Motor neuron (in vitro differentiated cells): Measurements from ENCODE around the gene CALHM6. TPM values are rescaled to one million over a fixed set of nuclear protein-coding genes. Genes with fewer than 3 reads are reported as not detected.

Experiments
- ATAC-seq, 8 experiments: fragments of 200-7000 bp; cut with Tn5 transposase; replicated peaks in 6 of 8; 2 replicates each; pipeline ENCODE4 v1.8.0; 2021; ENCODE audit warnings: mild to moderate bottlenecking in 8 of 8, moderate library complexity in 8 of 8
- H3K27ac ChIP-seq, 2 donors: fragments of 250-450 bp; sonication (Bioruptor Pico); 2 replicates each; pipeline ENCODE4 v1.9.0; 2021; ENCODE audit warnings: antibody characterized with exemption in 2 of 2, mild to moderate bottlenecking in 2 of 2, moderate library complexity in 1 of 2
- H3K4me1 ChIP-seq, 2 donors: fragments of 250-450 bp; sonication (Bioruptor Pico); replicated peaks in 1 of 2; 2 replicates each; pipeline ENCODE4 v1.6.1; 2021; ENCODE audit warnings: antibody characterized with exemption in 2 of 2, mild to moderate bottlenecking in 2 of 2, moderate library complexity in 1 of 2
- H3K4me3 ChIP-seq, 5 donors: fragments of 250-450 bp; sonication (Bioruptor Pico); 2 replicates each; pipeline ENCODE4 v1.9.0; 2021; ENCODE audit warnings: antibody characterized with exemption in 5 of 5, mild to moderate bottlenecking in 5 of 5, moderate library complexity in 4 of 5
- WGBS, 10 experiments: fragments of 450-650 bp; shearing (Covaris generic); methylation state at CpG; one replicate each; pipeline ENCODE4 v1.0.0; 2022; 5-methylcytosine and 5-hydroxymethylcytosine counted together
- in situ Hi-C, 9 experiments: fragments of 400-800 bp; cut with MboI; loops; one replicate each; pipeline ENCODE4 v1.15.0; 2021; ENCODE audit warnings: low sequenced_read_pairs in 9 of 9, low pct_unique_long_range_greater_than_20kb in 2 of 9; ENCODE audit not compliant: unreplicated experiment in 9 of 9
- total RNA-seq, 8 experiments: library from RNA; unstranded; fragments of 300-600 nt; gene quantifications; 2 replicates each; pipeline versions ENCODE4 v1.2.3 to v1.2.4, GENCODE V29; 2022

Gene CALHM6
- total RNA-seq, 8 experiments from 2014 or later, result 0.43 to 3.4 (median 1.4) TPM; not detected in 1

DNA sequence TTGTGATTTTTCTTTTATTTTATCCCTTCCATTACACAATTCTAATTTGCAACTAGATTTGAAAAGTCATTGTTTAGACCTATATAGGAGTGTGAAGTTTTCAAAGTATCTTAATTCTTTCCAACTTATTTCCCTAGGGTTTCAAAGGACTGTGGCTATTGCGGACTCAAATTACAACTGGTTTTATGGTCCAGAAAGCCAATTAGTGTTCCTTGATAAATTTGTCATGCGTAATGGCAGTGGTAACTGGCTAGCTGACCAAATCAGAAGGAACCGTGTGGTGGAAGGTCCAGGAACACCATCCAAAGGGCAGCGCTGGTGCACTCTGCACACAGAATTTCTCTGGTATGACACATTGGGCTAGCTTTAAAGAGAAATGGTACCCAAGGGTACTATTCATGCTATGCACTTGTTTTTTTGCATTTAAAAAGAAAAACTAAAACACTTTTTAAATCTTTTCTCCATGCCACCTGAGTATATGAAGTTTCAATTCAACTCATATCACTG lies 27.9 kb upstream of the CALHM6 start:
- in situ Hi-C loops, result loop anchor here in 1 of 9 experiments (25.0 kb wide), 1 partner anchor 146 kb away; the partner anchor contains the start of gene TSPYL1
- Histone ChIP-seq H3K27ac (no peak overlapping the region), H3K4me1 (no peaks in the 10 kb centered on the region), H3K4me3 (no peak overlapping the region)
- 83 to 100% (median 97%) methylated on average over 1 to 4 of the region's 4 CpGs; no CpG with 5 or more reads in 2 of the 10 experiments for WGBS, 10 experiments
- no peak for ATAC-seq

- 73 to 100% (median 97%) methylated on average over 1 of the region's 1 CpG; no CpG with 5 or more reads in 2 of the 10 experiments for WGBS, 10 experiments
- no peak overlapping the region for H3K27ac ChIP-seq
- H3K4me1 ChIP-seq, result peaks cover 4% of the 10 kb centered on the region in 2 donors
- no peak for ATAC-seq
- no peak overlapping the region for H3K4me3 ChIP-seq
- in situ Hi-C loops, result loop anchor here in 1 of 9 experiments (25.0 kb wide), 1 partner anchor 147 kb away; the partner anchor contains the start of gene TSPYL1
Observed at GRCh38 chr6:116434056-116434725, 27.0 kb upstream of the CALHM6 start.

DNA sequence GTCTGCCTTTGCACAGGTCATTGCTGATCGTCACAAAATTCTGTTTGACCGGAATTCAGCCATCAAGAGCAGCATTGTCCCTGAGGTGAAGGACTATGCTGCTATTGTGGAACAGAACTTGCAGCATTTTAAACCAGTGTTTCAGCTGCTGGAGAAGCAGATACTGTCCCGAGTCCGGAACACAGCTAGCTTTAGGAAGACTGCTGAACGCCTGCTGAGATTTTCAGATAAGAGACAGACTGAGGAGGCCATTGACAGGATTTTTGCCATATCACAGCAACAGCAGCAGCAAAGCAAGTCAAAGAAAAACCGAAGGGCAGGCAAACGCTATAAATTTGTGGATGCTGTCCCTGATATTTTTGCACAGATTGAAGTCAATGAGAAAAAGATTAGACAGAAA lies 24.6 kb upstream of the CALHM6 start:
- H3K27ac ChIP-seq, result no peak overlapping the region
- no peak for ATAC-seq
- WGBS, 10 experiments, result 91 to 100% (median 96%) methylated on average over 2 to 6 of the region's 7 CpGs; no CpG with 5 or more reads in 3 of the 10 experiments
- H3K4me3 ChIP-seq, result no peak overlapping the region
- peaks cover 4 to 6% of the 10 kb centered on the region in 2 donors for H3K4me1 ChIP-seq
- in situ Hi-C loops, result loop anchor here in 1 of 9 experiments (25.0 kb wide), 1 partner anchor 149 kb away; the partner anchor contains the start of gene TSPYL1

GRCh38 chr6:116437656-116438055 lies 23.5 kb upstream of the CALHM6 start:
- in situ Hi-C loops, result loop anchor here in 1 of 9 experiments (25.0 kb wide), 1 partner anchor 150 kb away; the partner anchor contains the start of gene TSPYL1
- H3K4me3 ChIP-seq, result no peak overlapping the region
- peaks cover 4 to 6% of the 10 kb centered on the region in 2 donors for H3K4me1 ChIP-seq
- H3K27ac ChIP-seq, result no peak overlapping the region
- ATAC-seq, result no peak

DNA sequence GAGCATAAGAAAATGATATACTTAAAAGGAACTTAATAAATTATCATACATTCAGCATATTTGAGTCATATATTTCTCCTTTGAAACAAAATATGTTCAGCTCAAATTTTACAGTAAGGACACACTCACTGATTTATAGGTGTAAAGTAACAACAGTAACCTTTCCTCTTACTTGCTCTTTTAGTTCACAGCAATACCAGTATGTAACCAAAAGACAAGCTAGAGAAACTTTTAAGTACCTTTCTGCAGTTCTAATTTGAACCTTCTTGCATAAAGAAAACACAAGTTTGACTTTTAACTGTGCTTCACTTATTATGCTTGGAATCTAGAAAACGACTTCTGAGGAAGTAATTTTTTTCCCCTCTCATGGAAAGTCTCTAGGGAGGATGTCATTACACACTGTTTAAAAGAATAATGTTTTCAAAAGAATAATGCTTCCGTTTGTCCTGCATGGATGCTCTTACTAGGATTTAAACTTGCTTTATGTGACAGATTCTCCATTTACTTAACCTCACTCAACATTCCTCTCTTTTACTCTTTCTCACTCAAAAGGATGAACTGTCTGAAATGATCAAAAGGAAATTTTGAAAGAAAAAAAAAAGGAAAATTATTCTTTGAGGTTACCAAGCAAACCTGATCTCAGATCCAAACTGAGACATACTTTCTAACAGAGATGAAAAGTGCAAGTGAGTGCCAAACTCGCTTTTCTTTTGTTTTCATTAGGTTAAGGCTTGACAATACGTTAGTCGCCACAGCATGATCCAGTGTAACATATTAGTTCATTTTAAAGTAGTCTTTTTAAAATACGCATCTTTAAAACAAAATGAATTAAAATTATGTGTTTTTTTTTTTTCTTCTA lies 22.4 kb upstream of the CALHM6 start:
- Histone ChIP-seq H3K4me3 (no peak overlapping the region), H3K4me1 (peaks cover 4 to 6% of the 10 kb centered on the region in 2 donors), H3K27ac (no peak overlapping the region)
- in situ Hi-C loops, result loop anchor here in 1 of 9 experiments (25.0 kb wide), 1 partner anchor 152 kb away; the partner anchor contains the start of gene TSPYL1
- peak in 2 of 8 experiments; percentile 27 to 69 for ATAC-seq
- 0 to 86% (median 40%) methylated on average over 2 to 6 of the region's 6 CpGs for WGBS, 10 experiments

DNA sequence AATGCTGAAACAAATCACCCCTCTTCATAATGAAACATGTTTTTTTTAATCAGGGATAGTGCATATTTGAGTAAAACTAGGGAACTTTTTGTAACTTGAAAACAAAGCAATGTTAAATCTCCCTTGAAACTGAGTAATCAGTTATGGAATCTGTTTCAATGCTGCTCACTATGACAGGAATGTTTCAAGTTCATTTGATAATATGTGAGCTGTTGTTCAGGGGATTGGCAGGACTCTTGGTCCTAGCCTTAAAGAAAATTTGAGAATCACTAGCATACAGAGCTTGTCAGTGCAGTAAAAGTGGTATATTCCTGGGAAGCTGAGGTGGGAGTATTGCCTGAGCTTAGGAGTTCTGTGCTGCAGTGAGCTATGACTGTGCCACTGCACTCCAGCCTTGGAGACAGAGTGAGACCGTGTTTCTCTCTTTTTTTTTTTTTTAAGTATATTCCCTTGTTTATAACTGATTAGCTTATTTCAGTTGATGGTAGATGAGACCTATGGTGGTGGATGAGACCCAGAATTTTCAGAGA lies 21.6 kb upstream of the CALHM6 start:
- 29 to 100% (median 51%) methylated on average over 1 of the region's 1 CpG; no CpG with 5 or more reads in 4 of the 10 experiments for WGBS, 10 experiments
- ATAC-seq, result peak in 1 of 8 experiments; percentile 53

GRCh38 chr6:116443105-116443504 lies 18.1 kb upstream of the CALHM6 start:
- in situ Hi-C loops, result loop anchor here in 1 of 9 experiments (25.0 kb wide), 1 partner anchor 156 kb away; the partner anchor contains the start of gene TSPYL1
- Histone ChIP-seq H3K4me3 (no peak overlapping the region), H3K4me1 (peaks cover 6 to 7% of the 10 kb centered on the region in 2 donors), H3K27ac (no peak overlapping the region)
- no peak for ATAC-seq
- 83 to 100% (median 90%) methylated on average over 1 to 2 of the region's 2 CpGs; no CpG with 5 or more reads in 1 of the 10 experiments for WGBS, 10 experiments

More for the DNA sequence above, 21.6 kb upstream of the CALHM6 start:
- in situ Hi-C loops, result loop anchor here in 1 of 9 experiments (25.0 kb wide), 1 partner anchor 152 kb away; the partner anchor contains the start of gene TSPYL1
- peaks cover 4 to 6% of the 10 kb centered on the region in 2 donors for H3K4me1 ChIP-seq
- no peak overlapping the region for H3K27ac ChIP-seq
- no peak overlapping the region for H3K4me3 ChIP-seq

- H3K27ac ChIP-seq, result no peak overlapping the region
- H3K4me1 ChIP-seq, result peaks cover 2 to 3% of the 10 kb centered on the region in 2 donors
- H3K4me3 ChIP-seq, result no peak overlapping the region
- peak in 3 of 8 experiments; percentile 61 to 76 (median 71) for ATAC-seq
- in situ Hi-C loops, result loop anchor here in 1 of 9 experiments (25.0 kb wide), 1 partner anchor 157 kb away; the partner anchor contains the start of gene TSPYL1
- WGBS, 10 experiments, result 4 to 68% (median 32%) methylated on average over 2 to 3 of the region's 3 CpGs
Observed at GRCh38 chr6:116444092-116444491, 17.1 kb upstream of the CALHM6 start.

DNA sequence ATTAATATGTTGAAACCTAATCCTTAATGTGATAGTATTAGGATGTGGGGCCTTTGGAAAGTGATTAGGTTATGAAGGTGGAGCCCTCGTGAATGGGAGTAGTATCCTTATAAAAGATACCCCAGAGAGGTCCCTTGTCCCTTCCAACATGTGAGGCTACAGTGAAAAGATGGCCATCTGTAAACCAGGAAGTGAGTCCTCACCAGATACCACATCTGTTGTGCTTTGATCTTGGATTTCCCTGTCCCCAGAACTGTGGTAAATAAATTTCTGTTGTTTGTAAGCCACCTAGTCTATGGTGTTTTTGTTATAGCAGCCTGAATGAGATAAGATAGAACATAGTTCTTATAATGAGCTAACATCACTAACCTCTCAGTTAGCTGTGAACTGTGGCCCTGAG lies 16.6 kb upstream of the CALHM6 start:
- ATAC-seq, result no peak
- in situ Hi-C loops, result loop anchor here in 1 of 9 experiments (25.0 kb wide), 1 partner anchor 157 kb away; the partner anchor contains the start of gene TSPYL1
- H3K4me3 ChIP-seq, result no peak overlapping the region
- 40 to 100% (median 89%) methylated on average over 1 of the region's 1 CpG; no CpG with 5 or more reads in 3 of the 10 experiments for WGBS, 10 experiments
- H3K27ac ChIP-seq, result no peak overlapping the region
- peaks cover 2 to 3% of the 10 kb centered on the region in 2 donors for H3K4me1 ChIP-seq

DNA sequence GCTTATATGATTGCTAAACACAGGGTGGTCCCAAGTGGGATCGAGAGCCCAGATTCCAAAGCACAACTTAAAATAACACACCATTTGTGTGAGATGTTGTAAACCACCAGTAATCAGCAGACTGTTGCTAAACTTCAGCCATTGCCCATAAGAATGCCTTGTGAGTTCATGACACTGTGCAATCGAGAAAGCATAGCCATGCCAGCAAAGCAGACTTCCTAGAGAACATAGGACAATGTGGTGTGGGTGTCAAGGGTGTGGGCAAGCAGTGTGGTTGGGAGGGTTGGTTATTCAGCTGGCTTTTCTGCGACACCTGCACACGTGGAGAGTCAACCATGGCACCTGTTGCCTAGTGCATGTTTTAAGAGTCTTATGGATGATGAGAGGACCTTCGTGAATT lies 16.1 kb upstream of the CALHM6 start:
- Histone ChIP-seq H3K4me1 (peaks cover 0 to 3% of the 10 kb centered on the region in 2 donors), H3K27ac (no peak overlapping the region), H3K4me3 (no peak overlapping the region)
- no peak for ATAC-seq
- 0 to 100% (median 88%) methylated on average over 1 to 4 of the region's 5 CpGs; no CpG with 5 or more reads in 1 of the 10 experiments for WGBS, 10 experiments
- in situ Hi-C loops, result loop anchor here in 1 of 9 experiments (25.0 kb wide), 1 partner anchor 158 kb away; the partner anchor contains the start of gene TSPYL1

DNA sequence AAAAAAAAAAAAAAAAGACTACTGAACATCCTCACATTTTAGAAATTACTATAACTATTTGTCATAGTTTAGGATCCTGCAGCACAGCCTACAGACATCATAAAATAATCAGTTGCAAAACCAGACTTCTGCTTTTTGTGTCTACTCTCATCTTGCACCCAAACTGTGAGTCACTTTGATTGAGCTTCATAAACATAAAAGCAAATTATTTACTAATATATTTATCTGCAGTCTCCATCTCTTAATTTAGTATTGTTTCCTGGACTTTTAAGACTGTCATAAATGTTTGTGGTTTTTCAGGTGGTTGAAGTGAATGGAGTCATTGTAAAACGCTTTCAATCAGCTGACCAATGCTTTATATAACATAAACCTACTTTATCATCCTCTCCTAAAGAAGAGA lies 14.8 kb upstream of the CALHM6 start:
- no peak for ATAC-seq
- H3K27ac ChIP-seq, result no peak overlapping the region
- no peak overlapping the region for H3K4me3 ChIP-seq
- WGBS, 10 experiments, result 0 to 100% (median 44%) methylated on average over 1 of the region's 1 CpG; no CpG with 5 or more reads in 4 of the 10 experiments
- in situ Hi-C loops, result loop anchor here in 1 of 9 experiments (25.0 kb wide), 1 partner anchor 159 kb away; the partner anchor contains the start of gene TSPYL1
- peaks cover 0 to 3% of the 10 kb centered on the region in 2 donors for H3K4me1 ChIP-seq

DNA sequence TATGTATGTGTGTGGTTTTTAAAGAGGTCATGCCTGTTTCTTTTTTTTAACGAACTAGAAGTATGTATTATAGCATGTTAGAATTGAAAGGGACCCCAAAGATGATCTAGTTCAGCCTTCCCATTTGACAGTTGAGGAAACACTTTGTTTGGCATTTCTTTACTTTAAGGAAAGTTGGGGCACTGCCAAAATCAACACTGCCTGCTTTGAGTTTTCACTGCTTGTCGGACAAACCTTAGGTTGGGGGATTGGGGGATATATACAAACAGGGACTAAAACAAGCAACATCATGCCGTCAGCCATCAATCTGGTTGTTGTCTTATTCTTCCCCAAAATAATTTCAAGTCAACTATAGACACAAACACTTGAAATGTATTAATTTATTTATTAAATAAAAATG lies 14.1 kb upstream of the CALHM6 start:
- WGBS, 10 experiments, result 64 to 100% (median 89%) methylated on average over 1 to 3 of the region's 3 CpGs; no CpG with 5 or more reads in 2 of the 10 experiments
- ATAC-seq, result no peak
- Histone ChIP-seq H3K4me3 (no peak overlapping the region), H3K4me1 (peaks cover 0 to 3% of the 10 kb centered on the region in 2 donors), H3K27ac (no peak overlapping the region)
- in situ Hi-C loops, result loop anchor here in 1 of 9 experiments (25.0 kb wide), 1 partner anchor 160 kb away; the partner anchor contains the start of gene TSPYL1
